HG02973 (cell line): ENCODE results near the gene SLC3A2.
"Not testable (repeated sequence)": the region's sequence is repeated elsewhere in the genome, so short reads cannot be mapped to it uniquely, and the experiment has no call there.

Experiments used
- ATAC-seq: cut with Tn5 transposase; IDR thresholded peaks from one replicate; pipeline ENCODE4 v1.9.1; 2021; ENCODE audit warnings: moderate library complexity; ENCODE audit not compliant: unreplicated experiment

Gene SLC3A2

DNA sequence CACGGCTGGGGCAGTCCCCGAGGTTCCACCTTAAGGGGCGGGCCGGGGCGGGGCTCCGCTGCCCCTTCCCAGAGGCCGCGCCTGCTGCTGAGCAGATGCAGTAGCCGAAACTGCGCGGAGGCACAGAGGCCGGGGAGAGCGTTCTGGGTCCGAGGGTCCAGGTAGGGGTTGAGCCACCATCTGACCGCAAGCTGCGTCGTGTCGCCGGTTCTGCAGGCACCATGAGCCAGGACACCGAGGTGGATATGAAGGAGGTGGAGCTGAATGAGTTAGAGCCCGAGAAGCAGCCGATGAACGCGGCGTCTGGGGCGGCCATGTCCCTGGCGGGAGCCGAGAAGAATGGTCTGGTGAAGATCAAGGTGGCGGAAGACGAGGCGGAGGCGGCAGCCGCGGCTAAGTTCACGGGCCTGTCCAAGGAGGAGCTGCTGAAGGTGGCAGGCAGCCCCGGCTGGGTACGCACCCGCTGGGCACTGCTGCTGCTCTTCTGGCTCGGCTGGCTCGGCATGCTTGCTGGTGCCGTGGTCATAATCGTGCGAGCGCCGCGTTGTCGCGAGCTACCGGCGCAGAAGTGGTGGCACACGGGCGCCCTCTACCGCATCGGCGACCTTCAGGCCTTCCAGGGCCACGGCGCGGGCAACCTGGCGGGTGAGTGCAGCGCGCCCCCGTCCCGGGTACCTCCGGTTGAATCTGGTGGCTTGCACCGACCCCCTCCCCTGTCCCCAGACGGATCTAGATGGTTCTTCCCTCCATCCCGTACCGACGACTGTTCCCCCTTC lies at the start of gene SLC3A2:
SLC3A2 (plus strand) TSS at position 94 of the 776 bp plus-strand sequence; CDS start at position 222, 128 bp downstream.
- ATAC-seq, result peak; percentile 55

DNA sequence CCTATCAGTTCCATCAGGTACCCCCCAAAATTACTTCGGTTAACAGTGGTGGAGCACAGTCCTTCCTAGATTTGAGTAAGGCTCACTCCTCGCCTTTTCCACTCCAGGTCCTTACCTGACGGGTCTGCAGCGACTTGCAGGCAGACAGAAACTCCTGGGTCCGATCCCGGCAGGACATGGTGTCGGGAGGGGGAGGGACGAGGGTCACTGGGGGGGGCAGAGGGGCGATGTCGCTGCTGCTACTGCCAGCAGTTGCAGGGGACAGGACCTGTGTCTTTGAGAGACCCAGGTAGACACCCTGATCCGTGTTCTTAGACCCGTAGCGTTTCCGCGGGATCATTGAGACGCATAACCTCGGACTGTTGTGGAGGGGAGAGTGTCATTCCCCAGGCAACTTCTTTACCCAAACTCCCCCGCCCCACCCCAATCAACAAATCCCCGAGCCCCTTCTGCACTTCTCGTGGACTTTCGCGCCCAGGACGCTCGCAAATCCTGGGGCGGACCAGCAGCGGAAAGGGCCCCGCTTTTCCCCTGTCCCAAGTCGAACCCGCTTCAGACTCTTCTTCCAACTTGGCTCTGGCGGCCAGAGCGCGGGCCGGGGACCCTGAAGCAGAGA lies 49.7 kb upstream of the SLC3A2 start:
- peak; percentile 5 for ATAC-seq

DNA sequence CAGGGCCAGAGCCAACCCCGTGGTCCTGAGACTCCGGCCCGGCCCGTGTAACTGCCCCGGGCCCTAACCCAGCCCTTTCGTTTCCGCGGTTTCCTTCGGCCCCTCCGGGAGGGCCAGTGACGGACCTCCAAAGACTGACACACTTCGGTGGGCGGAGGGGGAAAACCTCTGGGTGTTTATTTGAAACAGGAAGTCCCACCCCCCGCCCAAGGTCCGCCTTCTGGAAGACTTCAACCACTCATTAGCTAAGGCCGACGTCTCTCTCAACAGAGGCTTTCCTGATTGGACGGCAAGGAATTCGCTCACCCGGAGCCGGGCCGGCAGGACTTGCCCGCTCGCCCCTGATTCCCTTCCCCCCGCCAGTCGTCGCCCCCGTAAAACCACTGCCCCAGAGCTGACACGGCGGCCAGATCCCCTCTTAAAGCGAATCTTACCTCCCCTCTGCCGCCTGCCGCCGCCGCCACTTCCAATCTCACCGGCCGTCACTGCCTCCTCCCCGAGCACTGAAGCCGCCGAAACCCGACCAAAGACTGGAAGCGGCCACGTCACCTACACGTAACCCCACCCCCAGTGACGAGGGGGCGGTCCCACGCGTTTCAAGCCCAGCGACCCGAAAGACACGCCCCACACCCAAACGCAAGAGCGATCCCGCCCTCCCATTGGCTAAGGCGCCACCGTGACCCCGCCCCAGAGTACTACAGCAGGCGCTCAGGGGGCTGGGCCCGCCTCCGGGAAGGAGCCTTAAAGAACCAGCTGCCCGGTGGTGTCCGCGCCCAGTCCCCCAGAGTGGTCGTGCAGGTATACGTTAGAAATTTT lies 49.0 kb upstream of the SLC3A2 start, which contains the start of gene STX5:
STX5 (minus strand) TSS at position 532 of the 816 bp plus-strand sequence. CDS start 808 bp downstream, outside the sequence.
- ATAC-seq, result peak; percentile 75

DNA sequence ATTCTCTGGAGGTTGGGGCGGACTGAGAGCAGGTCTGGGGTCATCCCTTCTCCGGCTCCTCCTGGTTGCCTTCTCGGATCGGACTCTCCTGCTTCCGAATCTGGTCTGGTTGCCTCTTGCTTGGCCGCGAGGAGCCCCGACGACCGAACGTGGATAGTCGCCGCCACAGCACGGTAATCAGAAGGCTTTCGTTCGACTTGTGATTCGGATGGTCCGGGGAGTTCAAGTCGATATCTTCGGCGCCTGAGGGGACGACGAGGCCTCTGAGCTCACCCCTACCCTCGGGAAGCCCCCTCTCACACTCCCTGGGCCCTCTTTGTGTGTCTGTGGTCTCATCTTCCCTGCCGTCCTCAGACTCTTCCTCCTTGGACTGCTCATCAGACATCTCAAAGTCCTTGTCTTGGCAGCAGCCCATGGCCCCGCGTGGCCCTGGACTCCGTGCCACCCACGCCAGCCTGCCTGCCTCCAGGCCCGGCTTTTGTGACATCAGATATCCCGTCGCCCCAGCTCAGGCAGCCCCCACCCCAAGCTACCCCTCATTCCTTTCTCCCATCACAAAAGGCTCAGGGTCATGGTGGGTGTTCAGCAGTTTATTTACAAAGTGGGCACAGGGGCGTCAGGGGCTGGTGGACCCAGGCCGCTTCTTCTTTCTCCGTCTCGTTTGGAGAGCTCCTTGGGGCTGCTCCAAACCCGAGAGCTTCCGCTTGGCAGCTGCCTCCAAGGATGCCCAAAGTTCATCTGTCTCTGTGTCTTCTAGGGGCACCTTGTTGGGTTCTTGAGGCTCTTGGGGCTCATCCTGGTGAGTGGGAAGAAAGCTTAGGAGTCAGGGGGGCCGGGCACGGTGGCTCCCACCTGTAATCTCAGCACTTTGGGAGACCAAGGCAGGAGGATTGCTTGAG lies 48.1 kb upstream of the SLC3A2 start, which contains the start of gene TEX54:
TEX54 (minus strand) TSS at position 506 of the 899 bp plus-strand sequence.
- ATAC-seq, result peak; percentile 8

DNA sequence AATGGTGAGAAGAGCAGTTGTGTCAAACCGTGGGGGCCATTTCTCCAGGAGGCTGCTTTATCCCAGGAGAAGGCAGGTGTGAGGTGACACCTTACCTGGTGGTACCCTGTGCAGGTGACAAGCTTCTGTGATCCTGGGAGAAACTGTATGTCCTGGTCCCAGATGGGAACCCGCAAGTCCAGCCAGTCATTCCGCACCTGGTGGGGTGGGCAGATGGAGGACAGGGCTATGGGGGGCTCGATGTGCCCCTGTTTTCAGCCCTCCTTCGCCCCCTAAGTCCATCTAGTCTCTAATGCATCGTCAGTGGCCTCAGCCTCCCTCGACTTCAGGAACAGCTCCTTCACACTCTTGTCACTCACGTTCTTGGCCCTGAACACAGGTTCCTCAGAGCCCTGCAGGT lies 45.4 kb upstream of the SLC3A2 start:
- ATAC-seq, result no peak

DNA sequence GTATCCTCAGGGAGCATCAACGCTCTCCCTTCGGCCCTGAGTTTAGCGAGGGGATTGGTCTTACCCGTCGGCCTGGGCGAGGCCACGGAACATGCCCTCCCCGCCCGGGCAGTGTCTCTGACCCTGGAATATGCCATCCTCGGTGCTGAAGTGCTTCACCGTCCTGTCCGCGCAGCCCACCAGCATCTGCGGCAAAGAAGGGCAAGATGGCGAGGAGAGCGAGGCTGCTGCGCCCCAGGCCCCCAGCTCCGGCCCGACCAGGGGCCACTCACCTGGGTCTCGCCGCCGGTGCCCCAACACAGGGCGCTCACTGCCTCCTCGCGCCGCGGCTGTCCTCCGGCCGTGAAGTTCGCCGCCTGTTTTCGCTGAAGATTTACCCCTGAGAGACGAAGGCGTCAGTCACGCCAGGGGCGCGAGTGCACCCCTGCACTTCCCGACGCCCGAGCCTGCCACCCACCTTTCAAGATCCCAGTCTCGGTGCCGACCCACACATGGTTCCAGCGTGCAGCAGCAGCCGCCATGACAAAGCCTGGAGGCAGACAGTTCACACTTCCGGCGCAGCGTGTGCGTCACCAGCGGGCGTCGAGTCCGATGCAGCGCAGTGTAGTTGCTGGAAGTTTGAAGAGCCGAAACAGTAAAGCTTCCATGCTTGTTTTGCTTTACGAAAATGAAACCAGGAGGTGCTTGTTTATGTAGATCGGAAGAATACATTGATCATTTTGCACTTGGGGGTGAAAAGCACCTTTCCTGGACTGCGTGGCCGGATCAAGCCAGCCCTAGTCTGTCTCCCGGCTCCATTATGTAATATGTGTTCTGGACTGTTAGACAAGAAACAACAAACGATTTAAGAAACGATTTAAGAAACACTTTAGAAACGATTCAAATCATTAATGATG lies 41.4 kb upstream of the SLC3A2 start, which contains the start of gene WDR74:
WDR74 (minus strand) TSS at position 541 of the 896 bp plus-strand sequence; CDS start at position 521, 20 bp downstream.
- peak; percentile 41 for ATAC-seq

DNA sequence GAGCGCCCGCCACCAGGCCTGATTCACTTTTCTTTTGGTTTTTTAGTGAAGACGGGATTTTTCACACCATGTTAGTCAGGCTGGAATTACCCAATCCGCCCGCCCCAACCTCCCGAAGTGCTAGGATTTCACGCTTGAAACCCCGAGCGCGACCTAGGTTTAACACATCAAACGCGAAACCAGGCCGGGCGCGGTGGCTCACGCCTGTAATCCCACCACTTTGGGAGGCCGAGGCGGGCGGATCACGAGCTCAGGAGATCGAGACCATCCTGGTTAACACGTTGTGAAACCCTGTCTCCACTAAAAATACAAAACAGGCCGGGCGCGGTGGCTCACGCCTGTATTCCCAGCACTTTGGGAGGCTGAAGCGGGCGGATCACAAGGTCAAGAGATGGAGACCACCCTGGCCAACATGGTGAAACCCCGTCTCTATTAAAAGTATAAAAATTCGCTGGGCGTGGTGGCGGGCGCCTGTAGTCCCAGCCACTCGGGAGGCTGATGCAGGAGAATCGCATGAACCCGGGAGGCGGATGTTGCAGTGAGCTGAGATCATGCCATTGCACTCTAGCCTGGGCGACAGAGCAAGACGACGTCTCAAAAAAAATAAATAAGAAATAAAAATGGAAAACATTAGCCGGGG lies 39.9 kb upstream of the SLC3A2 start:
- not testable (repeated sequence) for ATAC-seq

DNA sequence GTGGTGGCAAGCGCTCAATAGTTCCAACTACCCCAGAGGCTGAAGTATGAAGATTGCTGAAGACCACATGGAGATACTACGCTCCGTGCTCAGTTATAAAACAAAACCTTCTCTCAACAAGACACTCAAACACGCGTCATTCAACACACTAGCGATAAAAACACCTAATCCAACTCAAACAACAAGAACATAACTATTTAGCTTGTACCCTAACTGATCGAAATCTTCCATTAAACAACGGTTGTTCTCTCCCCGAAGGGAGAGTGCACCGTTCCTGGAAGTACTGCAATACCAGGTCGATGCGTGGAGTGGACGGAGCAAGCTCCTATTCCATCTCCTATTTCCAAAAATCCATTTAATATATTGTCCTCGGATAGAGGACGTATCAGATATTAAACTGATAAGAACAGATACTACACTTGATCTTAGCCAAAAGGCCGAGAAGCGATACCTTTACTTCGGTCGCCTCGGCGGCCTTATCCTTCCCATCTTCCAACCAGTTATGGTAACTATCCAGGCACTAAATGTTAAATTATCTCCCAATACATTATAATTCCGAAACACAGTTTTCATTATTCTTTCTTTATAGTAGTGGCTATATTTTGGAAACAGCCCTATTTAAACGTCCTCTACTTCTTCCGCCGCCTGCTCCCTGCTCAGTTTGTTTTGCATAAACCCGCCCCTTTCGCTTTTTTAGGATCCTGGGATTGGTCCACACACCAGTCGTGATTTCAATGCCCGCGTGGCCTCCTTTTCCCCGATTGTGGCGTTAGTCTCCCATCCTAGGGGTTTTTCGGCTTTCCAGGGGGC lies 39.1 kb upstream of the SLC3A2 start:
- peak; percentile 45 for ATAC-seq

DNA sequence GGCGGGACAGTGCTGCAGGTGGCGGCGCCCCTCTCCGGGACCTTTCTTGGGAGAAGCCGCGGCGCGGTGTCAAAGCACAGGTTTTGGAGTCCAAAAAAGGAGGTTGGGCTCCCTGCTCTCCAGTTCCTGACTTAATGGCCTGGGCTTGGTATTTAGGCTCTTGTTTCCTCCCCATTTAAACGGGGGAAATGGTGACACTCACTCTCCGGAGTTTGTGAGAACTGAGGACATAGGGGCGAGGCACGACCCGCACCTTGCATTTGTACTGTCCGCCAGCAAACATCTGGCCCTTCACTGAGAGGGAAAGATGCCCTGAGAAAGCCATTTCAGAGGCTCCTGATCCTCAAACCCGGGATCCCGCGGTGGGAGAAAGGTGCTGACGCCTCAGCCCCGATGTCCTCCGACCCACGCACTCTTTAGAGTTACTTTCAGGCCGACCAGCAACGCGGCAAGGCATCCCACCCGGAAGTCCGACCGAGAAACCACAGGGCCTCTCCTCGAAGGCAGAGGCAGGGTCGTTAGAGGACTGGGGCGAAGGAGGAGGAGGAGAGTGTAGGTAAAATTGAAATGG lies 38.4 kb upstream of the SLC3A2 start:
- ATAC-seq, result no peak

DNA sequence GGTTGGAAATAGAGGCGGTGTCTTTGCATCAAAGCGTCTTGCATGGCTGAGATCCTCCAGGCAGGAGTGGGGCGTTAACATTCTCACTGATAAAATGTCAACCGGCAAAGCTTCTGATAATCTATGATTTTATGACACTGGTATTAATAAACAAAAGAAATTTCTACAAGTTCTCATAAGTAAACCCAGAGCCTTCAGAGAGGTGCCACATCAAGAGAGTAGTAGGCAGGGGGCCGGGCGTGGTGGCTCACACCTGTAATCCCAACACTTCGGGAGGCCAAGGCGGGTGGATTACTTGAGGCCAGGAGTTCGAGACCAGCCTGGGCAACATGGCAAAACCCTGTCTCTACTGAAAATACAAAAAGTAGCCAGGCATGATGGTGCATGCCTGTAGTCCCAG lies 37.8 kb upstream of the SLC3A2 start:
- ATAC-seq, result not testable (repeated sequence)

DNA sequence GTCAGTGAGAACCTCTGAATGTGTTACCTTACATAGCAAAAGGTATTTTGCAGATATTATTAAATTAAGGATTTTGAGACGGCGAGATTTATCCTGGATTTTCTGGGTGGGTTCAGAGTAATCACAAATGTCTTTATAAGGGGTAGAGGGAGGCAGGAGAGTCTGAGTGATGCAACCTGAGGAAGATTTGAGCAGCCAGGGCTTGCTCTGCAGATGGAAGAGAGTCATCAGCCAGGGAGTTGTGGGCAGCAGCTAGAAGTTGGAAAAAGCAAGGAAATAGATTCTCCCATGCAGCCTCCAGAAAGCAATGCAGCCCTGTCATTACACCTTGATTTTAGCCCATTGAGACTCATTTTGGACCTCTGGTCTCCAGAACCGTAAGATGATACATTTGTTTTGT lies 37.2 kb upstream of the SLC3A2 start:
- ATAC-seq, result no peak

DNA sequence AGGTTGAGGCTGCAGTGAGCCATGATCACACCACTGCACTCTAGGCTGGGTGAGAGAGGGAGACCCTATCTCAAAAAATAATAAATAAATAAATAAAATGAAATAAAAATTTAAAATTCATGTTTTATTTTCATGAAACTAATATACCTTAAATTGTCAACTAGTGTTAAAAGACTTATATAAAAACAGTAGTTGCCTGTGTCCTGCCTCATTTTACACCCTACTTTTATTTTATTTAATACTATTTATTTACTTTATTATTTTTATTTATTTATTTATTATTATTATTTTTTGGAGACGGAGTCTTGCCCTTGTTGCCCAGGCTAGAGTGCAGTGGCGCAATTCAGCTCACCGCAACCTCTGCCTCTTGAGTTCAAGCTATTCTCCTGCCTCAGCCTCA lies 36.5 kb upstream of the SLC3A2 start:
- ATAC-seq, result no peak

DNA sequence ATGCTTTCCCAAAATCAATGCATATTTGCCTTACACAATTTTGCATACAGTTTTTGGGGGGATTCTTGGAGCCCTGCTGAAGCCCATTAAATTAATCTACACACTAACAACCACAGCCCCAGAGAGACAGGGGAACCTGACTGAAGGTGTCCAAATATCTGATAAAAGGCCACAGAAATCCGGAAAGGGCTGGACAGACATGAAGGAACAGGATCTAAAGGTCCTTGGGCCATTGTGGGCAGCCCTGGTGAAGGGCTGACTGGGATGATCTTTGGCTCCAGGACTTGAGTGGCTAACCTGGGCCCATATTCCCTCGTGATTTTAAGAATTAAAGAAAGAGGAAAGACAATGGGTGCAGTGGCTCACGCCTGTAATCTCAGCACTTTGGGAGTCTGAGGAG lies 34.5 kb upstream of the SLC3A2 start:
- ATAC-seq, result no peak

DNA sequence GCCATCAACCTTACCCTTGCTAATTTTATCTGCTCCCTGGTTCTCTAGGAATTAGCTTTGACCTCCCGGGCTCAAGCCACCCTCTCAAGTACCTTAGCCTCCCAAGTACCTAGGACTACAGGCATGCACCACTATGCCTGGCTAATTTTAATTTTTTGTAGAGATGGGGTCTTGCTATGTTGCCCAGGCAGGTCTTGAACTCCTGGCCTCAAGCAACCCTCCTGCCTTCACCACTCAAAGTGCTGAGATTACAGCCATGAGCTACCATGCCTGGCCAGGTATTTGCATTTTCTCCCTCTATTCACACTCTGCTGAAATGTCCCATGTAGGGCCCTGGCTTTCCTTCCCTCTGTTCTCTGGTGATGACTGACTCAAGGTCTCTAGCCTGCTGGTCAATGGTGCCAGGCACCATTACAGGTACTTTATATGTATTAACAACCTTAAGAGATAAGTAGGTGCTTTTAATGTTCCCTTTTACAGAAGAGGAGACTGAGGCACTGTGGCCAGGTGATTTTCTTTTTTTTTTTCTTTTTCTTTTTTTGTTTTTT lies 32.9 kb upstream of the SLC3A2 start:
- ATAC-seq, result no peak

DNA sequence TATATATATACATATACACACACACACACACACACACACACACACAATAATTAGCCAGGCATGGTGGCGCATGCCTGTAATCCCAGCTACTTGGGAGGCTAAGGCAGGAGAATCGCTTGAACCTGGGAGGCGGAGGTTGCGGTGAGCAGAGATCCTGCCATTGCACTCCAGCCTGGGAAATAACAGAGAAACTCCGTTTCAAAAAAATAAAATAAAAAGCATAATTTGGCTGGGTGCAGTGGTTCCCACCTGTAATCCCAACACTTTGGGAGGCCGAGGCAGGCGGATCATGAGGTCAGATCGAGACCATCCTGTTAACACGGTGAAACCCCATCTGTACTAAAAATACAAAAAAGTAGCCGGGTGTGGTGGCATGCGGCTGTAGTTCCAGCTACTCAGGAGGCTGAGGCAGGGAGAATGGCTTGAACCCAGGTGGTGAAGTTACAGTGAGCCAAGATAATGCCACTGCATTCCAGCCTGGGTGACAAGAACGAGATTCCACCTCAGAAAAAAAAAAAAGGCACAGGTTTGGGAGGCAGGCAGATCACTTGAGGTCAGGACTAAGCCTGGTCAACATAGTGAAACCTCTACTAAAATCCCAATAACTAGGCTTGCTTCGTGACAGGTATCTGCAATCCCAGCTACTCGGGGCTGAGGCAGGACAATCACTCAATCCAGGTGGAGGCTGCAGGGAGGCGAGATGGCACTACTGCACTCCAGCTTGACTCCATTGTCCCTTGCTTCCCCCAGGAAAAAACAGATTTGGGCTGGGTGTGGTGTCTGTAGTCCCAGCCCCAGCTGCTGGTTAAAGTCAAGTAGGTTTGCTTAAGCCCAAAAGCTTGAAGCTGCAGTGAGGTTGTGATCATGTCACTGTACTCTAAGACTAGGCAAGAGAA lies 29.5 kb upstream of the SLC3A2 start:
- no peak for ATAC-seq

DNA sequence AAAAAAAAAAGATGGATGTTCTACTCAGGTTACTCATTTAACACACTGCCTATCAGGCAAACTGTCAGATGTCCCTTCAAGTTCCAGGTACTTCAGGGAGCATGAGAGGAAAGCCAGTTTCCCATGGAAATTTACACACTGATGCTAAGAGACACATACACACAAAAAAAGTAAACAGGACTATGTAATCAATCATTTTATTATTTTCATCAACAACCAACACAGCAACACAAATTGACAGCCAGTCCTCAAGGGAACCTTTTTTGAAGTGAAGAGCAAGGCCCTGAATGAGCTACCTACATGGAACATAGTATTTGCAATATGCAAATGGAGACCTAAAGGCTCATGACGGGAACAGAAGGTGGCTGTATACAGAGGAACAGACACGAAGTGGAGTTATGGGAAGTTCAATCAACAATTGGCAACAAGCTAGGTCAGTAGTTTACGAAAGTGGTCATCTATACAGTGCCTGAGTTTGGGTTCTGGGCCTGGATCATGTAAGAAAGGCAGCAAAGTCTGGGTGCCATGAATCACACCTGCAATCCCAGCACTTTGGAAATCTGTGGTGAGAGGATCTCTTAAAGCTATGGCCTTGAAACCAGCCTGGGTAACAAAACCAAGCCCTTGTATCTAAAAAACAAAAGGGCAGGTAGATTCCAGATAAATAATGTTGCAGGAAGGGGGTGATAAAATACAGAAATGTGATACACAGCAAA lies 28.7 kb upstream of the SLC3A2 start:
- no peak for ATAC-seq
